Measurements from ENCODE around the gene ZNF91.
"Not testable (repeated sequence)": the region's sequence is repeated elsewhere in the genome, so short reads cannot be mapped to it uniquely, and the experiment has no call there.

Gene ZNF91

GRCh38 chr19:23395041-23395721, at the start of gene ZNF91:
ZNF91 (minus strand) TSS chr19:23395471; CDS start chr19:23395354, 117 bp downstream.
- peak; percentile 95 for DNase-seq (ENCODE audit: low spot score)

- no peak for DNase-seq (ENCODE audit: low spot score)
Measured at GRCh38 chr19:23440791-23441190, 45.5 kb upstream of the ZNF91 start.

GRCh38 chr19:23440207-23440606, 44.9 kb upstream of the ZNF91 start:
- no peak for DNase-seq (ENCODE audit: low spot score)

GRCh38 chr19:23439623-23440022, 44.4 kb upstream of the ZNF91 start:
- DNase-seq (ENCODE audit: low spot score), result no peak

- DNase-seq (ENCODE audit: low spot score), result no peak
Measured at GRCh38 chr19:23437901-23438300, 42.6 kb upstream of the ZNF91 start.

- DNase-seq (ENCODE audit: low spot score), result no peak
Measured at GRCh38 chr19:23436944-23437343, 41.7 kb upstream of the ZNF91 start.

- no peak for DNase-seq (ENCODE audit: low spot score)
Measured at GRCh38 chr19:23436318-23436717, 41.0 kb upstream of the ZNF91 start.

GRCh38 chr19:23420824-23421223, 25.6 kb upstream of the ZNF91 start:
- DNase-seq (ENCODE audit: low spot score), result no peak

- DNase-seq (ENCODE audit: low spot score), result not testable (repeated sequence)
Measured at GRCh38 chr19:23419261-23419660, 24.0 kb upstream of the ZNF91 start.

- DNase-seq (ENCODE audit: low spot score), result no peak
Measured at GRCh38 chr19:23415561-23416191, 20.4 kb upstream of the ZNF91 start.

- DNase-seq (ENCODE audit: low spot score), result no peak
Measured at GRCh38 chr19:23415034-23415433, 19.8 kb upstream of the ZNF91 start.

GRCh38 chr19:23410155-23410554, 14.9 kb upstream of the ZNF91 start:
- no peak for DNase-seq (ENCODE audit: low spot score)

GRCh38 chr19:23409392-23410048, 14.2 kb upstream of the ZNF91 start:
- DNase-seq (ENCODE audit: low spot score), result no peak

- DNase-seq (ENCODE audit: low spot score), result no peak
Measured at GRCh38 chr19:23407616-23408133, 12.4 kb upstream of the ZNF91 start.

- no peak for DNase-seq (ENCODE audit: low spot score)
Measured at GRCh38 chr19:23406721-23407120, 11.4 kb upstream of the ZNF91 start.

- DNase-seq (ENCODE audit: low spot score), result no peak
Measured at GRCh38 chr19:23406091-23406490, 10.8 kb upstream of the ZNF91 start.

- DNase-seq (ENCODE audit: low spot score), result no peak
Measured at GRCh38 chr19:23404676-23405075, 9.4 kb upstream of the ZNF91 start.

GRCh38 chr19:23403581-23404324, 8.5 kb upstream of the ZNF91 start:
- DNase-seq (ENCODE audit: low spot score), result no peak

GRCh38 chr19:23403052-23403451, 7.8 kb upstream of the ZNF91 start:
- no peak for DNase-seq (ENCODE audit: low spot score)

GRCh38 chr19:23402388-23402787, 7.1 kb upstream of the ZNF91 start:
- no peak for DNase-seq (ENCODE audit: low spot score)

- no peak for DNase-seq (ENCODE audit: low spot score)
Measured at GRCh38 chr19:23401086-23401610, 5.9 kb upstream of the ZNF91 start.

GRCh38 chr19:23399443-23399842, 4.2 kb upstream of the ZNF91 start:
- no peak for DNase-seq (ENCODE audit: low spot score)

Measured in kidney capillary endothelial cell (primary cell).